Measurements from ENCODE around the gene DIAPH1. TPM values are rescaled to one million over a fixed set of nuclear protein-coding genes. Genes with fewer than 3 reads are reported as not detected.

The DIAPH1 gene
- total RNA-seq, 1 donor from 2014 or later = 43.0 TPM

DNA sequence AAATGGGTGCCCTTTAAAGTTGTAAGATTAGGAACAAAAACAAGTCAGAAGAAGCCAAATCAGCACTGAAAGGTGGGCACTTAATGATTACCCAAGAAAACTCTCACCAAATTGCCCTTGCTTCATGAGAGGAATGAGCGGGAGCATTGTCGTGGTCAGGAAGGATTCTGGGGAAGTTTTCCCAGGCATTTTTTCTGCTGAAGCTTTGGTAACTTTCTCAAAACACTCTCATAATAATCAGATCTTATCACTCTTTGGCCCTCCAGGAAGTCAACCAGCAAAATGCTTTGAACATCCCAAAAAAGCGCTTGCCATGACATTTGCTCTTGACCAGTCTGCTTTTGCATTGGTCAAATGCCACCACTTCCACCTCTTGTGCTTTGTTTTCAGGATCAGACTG lies 153.4 kb downstream of the DIAPH1 start:
- peaks cover 8% of the 10 kb centered on the region for H3K4me1 Mint-ChIP-seq
- no peaks in the 10 kb centered on the region for H3K27me3 Mint-ChIP-seq (ENCODE audit: low read depth)
- no peak overlapping the region for H3K4me3 Mint-ChIP-seq
- no peak overlapping the region for H3K27ac Mint-ChIP-seq
- DNase-seq (ENCODE audit: low spot score in 2 of 2, unreplicated experiment in 2 of 2) = no peak
- H3K9me3 Mint-ChIP-seq = peaks cover 14% of the 10 kb centered on the region
- TF ChIP-seq, protein P1, sequence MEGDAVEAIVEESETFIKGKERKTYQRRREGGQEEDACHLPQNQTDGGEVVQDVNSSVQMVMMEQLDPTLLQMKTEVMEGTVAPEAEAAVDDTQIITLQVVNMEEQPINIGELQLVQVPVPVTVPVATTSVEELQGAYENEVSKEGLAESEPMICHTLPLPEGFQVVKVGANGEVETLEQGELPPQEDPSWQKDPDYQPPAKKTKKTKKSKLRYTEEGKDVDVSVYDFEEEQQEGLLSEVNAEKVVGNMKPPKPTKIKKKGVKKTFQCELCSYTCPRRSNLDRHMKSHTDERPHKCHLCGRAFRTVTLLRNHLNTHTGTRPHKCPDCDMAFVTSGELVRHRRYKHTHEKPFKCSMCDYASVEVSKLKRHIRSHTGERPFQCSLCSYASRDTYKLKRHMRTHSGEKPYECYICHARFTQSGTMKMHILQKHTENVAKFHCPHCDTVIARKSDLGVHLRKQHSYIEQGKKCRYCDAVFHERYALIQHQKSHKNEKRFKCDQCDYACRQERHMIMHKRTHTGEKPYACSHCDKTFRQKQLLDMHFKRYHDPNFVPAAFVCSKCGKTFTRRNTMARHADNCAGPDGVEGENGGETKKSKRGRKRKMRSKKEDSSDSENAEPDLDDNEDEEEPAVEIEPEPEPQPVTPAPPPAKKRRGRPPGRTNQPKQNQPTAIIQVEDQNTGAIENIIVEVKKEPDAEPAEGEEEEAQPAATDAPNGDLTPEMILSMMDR (IDR thresholded peaks at IDR 0.05; ENCODE audit: unreplicated experiment) = no peak
- H3K36me3 Mint-ChIP-seq = peaks cover 22% of the 10 kb centered on the region

Other genes starting within 250 kb of the DIAPH1 start
- 0.59 to 0.74 TPM (median 0.64 TPM) in 3 replicates for gene PCDHGB3, start 248.8 kb downstream of the DIAPH1 start, total RNA-seq
- 0.25 to 0.60 TPM (median 0.57 TPM) in 3 replicates for gene PCDHGA6, start 245.1 kb downstream of the DIAPH1 start, total RNA-seq
- gene PCDHGA7, start 236.3 kb downstream of the DIAPH1 start, total RNA-seq = 0.33 to 0.43 TPM (median 0.38 TPM) in 3 replicates
- gene PCDHGB4, start 231.3 kb downstream of the DIAPH1 start, total RNA-seq = 31.0 to 35.5 TPM (median 33.0 TPM) in 3 replicates
- 2.6 to 2.9 TPM (median 2.7 TPM) in 3 replicates for gene PCDHGA8, start 226.4 kb downstream of the DIAPH1 start, total RNA-seq
- gene PCDHGB5, start 221.1 kb downstream of the DIAPH1 start, total RNA-seq = 3.3 to 4.5 TPM (median 3.9 TPM) in 3 replicates
- gene PCDHGA9, start 216.2 kb downstream of the DIAPH1 start, total RNA-seq = 2.1 to 2.3 TPM (median 2.3 TPM) in 3 replicates
- gene PCDHGB6, start 211.0 kb downstream of the DIAPH1 start, total RNA-seq = 74.0 to 76.3 TPM (median 75.7 TPM) in 3 replicates
- 30.7 to 33.4 TPM (median 32.1 TPM) in 3 replicates for gene PCDHGA10, start 206.0 kb downstream of the DIAPH1 start, total RNA-seq
- gene PCDHGB7, start 201.3 kb downstream of the DIAPH1 start, total RNA-seq = 14.1 to 16.4 TPM (median 14.9 TPM) in 3 replicates
- 5.7 to 6.0 TPM (median 6.0 TPM) in 3 replicates for gene PCDHGA11, start 197.9 kb downstream of the DIAPH1 start, total RNA-seq
- 4.1 to 5.2 TPM (median 4.5 TPM) in 3 replicates for gene PCDHGA12, start 188.5 kb downstream of the DIAPH1 start, total RNA-seq
- gene PCDHGC3, start 143.0 kb downstream of the DIAPH1 start, total RNA-seq = 80.2 to 82.9 TPM (median 80.6 TPM) in 3 replicates
- 5.2 to 6.2 TPM (median 5.2 TPM) in 3 replicates for gene PCDHGC4, start 134.0 kb downstream of the DIAPH1 start, total RNA-seq
- 2.6 to 3.5 TPM (median 3.5 TPM) in 3 replicates for gene PCDHGC5, start 129.9 kb downstream of the DIAPH1 start, total RNA-seq
- 96.0 to 108 TPM (median 102 TPM) in 3 replicates for gene HDAC3, start 17.8 kb upstream of the DIAPH1 start, total RNA-seq
- gene RELL2, start 18.0 kb upstream of the DIAPH1 start, total RNA-seq = 3.9 to 4.6 TPM (median 4.6 TPM) in 3 replicates
- gene FCHSD1, start 32.4 kb upstream of the DIAPH1 start, total RNA-seq = 48.6 to 52.0 TPM (median 51.5 TPM) in 3 replicates
- 50.9 to 53.8 TPM (median 51.8 TPM) in 3 replicates for gene ARAP3, start 63.2 kb upstream of the DIAPH1 start, total RNA-seq

All from mesothelial cell of epicardium (in vitro differentiated cells).